HG03469 (cell line): ENCODE results near the gene MCU.
"Not testable (repeated sequence)": the region's sequence is repeated elsewhere in the genome, so short reads cannot be mapped to it uniquely, and the experiment has no call there.

Experiments used
- ATAC-seq: cut with Tn5 transposase; IDR thresholded peaks from one replicate; pipeline ENCODE4 v1.9.1; 2021; ENCODE audit warnings: mild to moderate bottlenecking, moderate library complexity, moderate number of reproducible peaks; ENCODE audit not compliant: unreplicated experiment

The MCU gene

DNA sequence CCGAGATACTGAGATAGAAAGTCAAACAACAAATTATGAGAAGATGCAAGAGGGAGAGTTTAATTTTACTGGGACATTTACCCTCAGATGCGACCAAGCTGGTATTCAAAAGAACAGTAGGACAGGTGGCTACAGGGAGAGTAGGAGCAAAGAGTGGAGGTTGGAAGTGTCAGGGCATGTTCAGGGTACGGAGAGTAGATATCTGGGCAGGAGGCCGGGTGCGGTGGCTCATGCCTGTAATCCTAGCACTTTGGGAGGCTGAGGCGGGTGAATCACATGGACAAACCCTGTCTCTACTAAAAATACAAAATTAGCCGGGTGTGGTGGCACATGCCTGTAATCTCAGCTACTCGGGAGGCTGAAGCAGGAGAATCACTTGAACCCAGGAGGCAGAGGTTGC, 5.5 kb upstream of the MCU start:
- ATAC-seq, result not testable (repeated sequence)

DNA sequence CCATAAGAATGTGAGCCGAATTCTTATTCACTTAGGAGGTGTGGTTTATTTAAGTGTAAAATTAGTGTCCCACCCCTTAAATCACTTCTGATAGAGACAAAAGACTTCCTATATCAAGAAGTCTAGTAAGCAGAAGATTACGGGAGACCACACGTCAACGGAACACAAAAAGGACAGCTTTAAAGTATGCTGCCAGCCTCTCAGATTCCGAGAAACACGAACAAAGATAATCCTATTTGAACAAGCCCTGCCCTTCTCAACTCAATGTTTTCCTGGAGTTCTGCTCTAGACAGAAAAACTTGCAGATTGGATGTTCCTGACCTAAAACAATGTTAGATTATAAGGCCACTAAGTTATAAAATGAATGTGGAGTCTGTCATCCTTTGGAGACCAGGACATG, 4.9 kb upstream of the MCU start:
- no peak for ATAC-seq

DNA sequence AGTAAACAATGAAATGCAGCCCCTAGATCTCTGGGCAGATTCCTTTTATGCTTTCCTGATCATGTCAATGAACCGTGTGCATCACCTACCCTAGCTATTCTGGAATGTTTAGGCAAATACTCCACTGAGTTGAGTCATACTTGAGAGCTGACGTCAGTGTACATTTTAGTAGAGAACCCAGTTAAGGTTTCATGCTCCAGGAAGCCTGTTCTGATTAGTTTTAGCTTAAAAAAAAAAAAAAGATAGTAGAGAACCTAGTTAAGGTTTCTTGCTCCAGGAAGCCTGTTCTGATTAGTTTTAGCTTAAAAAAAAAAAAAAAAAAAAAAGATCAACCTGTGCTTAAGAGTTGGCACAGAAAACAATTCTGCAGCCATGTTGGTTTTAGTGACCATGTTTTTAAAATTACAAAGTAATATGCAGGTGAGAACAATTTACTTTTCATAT, 3.7 kb upstream of the MCU start:
- no peak for ATAC-seq

DNA sequence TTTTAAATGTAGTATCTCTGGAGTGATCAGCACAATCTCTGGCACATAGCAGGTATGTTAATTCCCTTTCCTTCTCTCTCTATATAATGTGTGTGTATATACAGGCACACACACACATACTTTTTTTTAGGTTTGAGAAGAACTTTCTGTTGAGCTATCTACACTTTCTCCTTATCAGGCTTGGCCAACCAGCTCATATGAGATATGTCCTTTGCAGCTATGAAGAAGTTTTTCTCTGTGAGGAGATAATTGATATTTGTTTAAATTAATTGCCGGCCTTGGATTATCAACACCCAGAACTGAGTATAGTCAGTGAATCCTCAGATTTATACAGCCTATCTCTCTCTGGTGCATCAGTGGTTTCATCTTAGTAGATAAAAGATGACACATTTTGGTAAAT, 2.3 kb upstream of the MCU start:
- no peak for ATAC-seq

DNA sequence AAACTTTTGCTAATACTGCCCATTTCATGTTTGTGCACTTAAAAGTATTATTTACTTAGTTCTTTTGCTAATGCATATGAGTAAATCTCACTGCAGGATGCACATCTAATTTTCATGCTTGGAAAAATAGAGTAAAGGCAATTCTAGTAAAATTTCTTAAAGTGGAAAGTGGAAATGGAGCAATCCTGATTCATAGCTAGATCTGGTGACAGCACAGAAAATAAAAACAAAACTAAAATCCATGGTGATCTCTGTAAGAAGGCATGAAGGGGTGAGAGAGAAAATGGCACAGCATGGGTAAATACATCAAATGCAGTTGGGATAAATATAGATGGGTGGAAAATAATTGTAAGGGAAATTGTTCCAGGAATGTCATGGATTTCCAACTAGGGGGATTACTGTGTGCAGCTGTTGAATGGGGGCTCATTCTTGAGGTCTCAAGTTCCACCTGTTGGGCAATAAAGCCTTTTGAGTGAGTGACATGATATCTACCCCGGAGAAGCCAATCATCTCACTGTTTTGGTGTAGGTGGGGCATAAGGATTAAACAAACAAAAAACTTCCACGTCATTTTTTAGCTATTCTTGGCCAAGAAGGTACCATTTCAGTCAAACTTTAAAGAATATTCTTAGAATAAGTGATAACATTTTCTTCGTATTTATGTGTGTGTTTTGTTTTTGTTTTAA, 1.7 kb upstream of the MCU start:
- ATAC-seq, result no peak

DNA sequence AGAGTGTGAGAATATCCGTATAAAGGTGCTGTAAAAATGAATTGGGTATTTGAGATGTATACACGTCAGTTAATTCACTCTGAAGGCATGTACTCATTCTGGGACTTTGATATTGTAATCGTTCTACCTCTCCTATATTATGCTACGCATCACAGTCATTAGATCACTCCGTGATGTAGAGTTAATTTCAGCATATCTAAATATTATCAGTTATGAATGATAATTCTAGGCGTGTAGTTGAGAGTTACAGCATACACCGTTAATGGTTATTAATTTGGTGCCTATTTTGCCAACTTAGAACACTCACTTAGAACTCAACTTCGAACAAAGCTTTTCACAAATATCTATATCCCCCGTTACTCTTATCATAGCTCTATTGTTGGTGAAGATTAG, 477 bp upstream of the MCU start:
- ATAC-seq, result no peak

DNA sequence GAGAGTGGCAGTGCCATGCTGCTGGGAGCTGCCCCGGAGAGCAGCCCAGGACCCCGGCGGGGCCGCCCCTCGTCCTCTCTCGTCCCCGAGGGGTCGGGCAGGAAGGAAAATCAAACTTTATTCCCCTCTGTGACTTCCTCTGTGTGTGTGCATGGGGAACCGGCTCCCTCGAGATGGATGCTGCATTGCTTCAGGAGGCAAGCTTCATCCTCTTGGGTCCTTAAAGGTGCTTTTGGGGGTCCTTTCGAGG, 726 bp downstream of the MCU start:
- no peak for ATAC-seq

DNA sequence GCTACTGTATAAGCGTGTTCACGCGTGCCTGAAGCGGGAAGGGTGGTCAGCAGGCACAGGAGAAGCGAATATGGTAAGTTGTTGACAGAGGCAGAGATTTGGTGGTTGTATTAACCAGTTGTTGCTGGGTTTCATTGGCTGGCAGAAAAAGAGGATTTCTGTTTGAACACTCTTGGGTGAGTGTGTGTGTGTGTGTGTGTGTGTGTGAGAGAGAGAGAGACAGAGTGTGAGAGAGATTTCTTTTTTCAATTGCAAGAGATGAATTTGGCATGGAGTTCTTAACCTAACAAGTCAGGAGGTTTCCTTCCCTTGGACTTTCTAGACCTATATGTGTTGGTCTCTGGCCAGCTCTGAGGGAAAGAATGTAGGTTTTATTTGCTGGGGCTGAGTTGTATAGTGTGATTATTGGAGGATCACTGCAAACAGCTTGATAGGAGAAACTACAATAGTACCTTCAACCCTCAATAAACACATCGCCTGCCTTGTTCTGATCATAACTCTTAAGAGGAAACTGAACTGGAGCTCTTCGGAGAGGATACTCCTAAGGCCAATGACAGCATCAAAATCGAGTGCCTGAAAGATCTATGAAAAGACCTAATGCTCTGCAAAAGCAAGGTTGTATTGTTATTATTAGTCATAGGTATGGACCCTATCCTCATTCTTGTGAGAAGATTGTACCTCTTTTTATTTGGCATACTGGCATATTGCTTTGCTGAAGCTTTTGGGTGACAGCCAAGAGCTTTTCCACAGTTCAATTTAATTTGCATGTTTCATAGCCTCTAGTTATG, 1.2 kb downstream of the MCU start:
- no peak for ATAC-seq

DNA sequence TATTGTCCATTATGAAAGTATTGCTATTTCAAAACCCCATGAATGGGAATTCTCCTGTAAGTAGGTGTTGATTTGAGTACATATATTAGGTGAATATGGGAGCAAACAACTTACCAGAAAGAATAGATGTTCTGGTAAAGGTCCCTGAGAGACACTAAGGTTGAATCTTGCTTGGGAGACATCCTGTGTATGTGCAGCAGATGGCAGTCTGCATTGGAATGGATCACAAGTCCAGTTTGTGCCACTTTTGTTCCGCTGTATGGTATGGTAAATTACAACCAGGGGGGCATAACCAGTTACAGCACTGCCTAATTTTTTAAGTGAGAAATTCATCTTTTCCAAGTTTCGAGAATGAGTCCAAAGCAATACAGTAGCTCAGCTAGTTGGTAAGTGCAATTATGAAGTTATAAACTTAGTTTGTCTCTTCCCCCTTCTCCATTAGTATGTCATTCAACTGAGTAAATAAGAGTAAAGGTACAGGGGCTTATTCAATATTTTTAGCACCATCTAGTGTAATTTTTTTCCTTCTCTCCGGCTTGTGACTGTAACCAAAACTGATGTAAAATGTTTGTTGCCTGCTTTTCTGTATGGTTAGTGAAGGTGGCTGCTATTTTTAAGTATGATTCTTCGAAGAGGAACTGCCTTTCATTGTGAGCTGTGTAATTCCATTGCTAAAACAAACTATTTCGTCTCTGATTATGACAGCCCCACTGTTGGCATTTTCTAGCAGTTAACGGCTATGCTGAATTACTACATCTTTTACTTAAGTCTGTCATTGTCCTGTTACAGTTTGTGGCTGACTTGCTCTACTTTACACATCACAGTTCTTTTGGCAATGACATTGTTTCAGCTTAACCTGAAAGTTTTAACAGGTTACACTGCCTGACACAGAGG, 2.8 kb downstream of the MCU start:
- no peak for ATAC-seq

DNA sequence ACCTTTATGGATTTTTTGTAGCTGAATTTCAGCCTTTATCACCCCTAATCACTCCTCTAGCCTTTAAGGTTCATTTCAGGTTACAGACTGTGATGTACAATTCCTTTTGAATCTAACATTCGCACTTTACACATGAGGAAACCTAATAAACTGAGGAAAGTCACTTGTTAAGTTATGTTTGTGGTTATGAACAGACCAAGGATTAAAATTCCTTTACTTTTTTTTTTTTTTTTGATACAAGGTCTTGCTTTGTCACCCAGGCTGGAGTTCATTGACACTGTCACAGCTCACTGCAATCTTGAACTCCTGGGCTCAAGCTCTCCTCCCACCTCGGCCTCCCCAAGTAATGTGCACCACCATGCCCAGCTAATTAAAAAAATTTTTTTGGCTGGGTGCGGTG, 3.6 kb downstream of the MCU start:
- ATAC-seq, result no peak

DNA sequence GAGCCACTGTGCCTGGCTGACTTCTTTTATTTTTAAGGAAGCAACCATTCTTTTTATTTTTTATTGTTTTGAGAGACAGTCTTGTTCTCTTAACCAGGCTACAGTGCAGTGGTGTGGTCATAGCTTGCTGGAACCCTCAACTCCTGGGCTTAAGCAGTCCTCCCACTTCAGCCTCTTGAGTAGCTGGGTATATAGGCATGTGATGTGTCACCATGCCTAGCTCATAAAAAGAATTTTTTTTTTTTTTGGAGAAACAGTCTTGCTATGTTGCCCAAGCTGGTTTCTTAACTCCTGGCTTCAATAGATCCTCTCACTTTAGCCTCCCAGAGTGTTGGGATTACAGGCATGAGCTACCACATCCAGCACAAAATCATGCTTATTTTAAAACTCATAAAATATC, 5.8 kb downstream of the MCU start:
- ATAC-seq, result no peak

DNA sequence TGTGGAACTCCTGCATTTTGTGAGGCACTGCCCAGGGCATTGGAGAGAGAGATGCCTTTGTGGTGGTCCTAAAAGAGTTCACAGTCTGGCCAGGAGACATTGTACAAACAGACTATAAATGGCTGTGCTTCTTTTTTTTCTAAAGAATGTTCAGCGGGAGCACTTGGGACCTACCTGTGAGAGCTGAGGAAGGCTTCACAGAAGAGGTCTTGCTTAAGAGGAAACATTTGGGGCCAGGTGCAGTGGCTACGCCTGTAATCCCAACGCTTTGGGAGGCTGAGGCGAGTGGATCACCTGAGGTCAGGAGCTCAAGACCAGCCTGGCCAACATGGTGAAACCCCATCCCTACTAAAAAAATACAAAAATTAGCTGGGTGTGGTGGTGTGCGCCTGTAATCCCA, 10.5 kb downstream of the MCU start:
- not testable (repeated sequence) for ATAC-seq

DNA sequence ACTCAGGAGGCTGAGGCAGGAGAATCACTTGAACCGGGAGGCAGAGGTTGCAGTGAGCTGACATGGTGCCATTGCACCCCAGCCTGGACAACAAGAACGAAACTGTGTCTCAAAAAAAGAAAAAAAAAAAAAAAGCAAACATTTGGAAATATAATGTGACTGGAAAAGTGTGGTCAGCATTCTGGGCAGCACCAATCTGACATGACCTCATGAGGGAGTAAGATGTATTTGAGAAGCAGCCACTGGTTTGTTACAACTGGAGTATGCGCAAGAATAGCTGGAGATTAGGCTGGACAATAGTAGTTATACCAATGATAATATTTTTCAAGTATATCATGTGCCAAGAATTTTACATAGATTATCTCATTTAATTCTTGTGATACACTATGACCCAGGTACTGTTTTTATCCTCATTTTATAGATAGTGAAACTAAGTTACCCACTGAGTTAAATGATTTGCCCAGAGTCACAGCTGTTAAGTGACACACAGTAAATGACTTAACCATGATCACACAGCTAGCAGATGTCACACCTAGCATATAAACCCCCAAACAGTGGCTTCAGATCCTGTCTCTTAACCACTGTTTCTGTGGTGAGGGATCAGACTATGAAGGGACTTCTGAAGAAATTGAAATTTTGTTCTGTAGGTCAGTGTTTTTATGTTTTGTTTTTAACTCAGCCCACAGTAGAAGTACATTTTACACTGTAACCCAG, 11.1 kb downstream of the MCU start:
- ATAC-seq, result no peak

DNA sequence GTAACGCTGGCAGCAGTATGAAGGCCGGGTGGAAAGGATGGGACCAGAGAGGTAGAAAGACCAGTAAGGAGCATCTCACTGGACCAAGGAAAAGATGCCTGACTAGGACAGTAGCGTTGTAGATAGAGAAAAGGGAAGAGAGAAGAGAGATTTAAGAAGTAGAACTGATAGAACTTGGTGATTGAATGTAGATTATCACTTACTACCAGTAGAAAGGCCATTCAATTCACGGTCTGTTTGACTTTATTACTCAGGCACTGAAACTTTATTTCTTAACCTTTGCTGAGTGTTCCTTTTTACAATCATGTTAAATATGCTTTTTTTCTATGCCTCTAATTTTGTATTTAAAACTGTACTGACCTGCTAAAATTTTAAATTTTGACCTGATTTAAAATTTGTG, 12.2 kb downstream of the MCU start:
- no peak for ATAC-seq

DNA sequence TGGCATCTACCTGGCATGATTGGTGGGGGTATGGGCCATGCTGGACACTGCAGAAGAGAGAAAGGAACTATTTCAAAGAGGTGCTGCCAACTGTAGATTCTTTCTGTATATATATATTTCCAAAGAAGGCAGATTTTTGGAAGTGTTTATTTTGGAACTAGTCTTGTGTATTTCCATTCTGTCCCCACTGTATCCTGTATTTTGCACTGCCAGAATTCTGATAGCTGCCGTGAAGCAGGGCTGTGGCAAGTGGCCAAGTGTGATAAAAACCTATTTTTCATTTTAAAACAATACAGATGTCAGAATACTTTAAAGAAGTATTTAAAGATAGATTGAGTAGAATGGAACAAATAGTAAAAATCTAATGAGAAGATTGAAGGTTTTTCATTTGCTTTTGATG, 17.1 kb downstream of the MCU start:
- no peak for ATAC-seq

DNA sequence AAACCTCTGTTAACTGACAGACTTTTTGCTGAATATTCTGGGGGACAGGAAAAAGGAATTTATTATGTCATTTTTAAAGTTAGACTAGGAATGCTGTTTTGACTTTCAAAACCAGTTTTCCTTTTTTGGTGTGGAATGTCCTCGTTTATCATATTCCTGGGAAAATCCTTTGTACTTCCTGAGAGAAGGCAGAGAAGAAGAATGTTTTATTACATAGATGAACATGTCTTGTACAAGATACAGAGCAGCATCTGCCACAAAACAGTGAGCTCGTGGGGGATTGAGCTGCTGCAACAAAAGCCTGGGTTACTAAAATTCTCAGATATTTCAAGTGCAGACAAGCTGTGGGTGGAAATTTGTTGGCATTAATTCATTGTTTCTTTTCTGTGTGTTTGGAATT, 20.2 kb downstream of the MCU start:
- ATAC-seq, result no peak

DNA sequence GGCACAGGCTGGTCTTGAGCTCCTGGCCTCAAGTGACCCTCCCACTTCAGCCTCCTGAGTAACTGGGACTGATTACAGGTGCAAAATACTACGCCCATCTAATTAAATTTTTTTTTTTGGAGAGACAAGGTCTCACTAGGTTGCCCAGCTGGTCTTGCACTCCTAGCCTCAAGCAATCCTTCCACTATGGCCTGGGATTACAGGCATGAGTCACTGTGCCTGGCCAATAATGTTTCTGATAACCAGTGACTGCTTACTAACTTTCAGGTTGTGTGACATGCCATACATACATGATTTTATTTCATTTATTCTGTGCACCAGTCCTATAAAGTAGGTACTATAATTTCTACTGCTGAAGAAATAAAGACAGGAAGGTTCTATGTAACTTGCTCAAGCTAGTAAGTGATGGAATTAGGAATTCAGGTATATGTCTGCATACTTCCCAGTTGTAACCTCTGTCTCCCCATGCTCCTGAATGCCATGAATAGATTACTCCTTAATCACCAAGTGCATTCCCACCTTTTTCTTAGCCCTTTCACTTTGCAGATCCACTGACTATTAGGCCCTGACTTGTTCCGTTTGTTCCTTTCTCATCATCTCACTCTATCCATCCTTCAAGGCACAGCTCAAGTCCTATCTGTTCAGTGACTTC, 28.1 kb downstream of the MCU start:
- ATAC-seq, result no peak

DNA sequence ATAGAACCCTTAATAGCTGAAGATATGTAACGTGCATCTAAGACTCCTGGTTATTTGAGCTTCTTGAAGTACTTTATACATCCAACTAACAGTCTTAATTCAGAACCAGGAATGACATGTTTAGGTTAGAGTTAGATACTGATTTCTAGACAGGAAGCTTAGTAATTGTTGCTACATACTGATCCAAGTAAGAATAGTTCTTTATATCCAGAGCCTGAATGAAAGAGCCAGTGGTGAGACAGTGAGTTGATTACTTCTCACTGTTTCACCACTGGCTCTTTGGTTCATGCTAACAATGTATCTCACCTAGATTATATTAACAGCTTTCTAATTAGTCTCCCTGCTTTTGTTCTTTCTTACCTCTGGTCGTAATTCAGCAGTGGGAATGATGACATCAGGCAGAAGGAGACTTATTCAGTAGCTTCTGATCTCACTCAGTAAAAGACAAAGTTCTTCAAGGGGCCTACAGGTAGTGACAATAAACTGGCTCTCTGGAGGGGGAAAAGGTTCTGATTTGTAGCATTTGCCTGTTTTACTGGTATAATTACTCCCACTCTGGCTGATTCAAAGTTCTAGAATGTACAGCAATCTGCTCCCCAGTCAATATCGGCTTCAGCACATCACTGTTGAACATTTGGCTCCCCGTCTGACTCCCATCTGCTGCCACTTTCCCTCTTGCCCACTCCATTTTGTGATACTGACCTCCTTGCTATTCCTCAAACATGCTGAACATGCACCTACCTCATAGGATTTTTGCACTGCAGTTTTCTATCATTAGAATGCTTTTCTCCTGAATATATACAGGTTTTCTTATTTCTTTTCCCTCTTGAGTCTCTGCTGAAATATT, 29.1 kb downstream of the MCU start:
- no peak for ATAC-seq

DNA sequence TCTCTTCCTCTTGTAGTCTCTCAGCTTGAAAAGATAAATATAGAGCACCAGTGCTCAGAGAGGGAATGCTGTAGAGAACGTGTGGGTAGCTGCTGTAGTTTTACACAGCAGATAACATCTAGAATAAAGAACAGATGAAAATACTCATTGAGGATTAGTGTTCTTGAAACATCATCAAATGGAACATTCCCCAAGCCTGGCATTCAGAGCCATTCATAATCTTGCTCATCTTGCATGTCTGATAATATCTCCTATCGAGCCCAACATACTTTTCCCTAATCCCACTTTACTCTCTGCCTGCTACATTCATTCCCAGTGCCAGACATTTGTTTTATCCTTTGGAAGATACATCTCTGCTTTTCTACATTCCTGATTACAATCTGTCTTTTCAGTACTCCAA, 35.2 kb downstream of the MCU start:
- ATAC-seq, result no peak

DNA sequence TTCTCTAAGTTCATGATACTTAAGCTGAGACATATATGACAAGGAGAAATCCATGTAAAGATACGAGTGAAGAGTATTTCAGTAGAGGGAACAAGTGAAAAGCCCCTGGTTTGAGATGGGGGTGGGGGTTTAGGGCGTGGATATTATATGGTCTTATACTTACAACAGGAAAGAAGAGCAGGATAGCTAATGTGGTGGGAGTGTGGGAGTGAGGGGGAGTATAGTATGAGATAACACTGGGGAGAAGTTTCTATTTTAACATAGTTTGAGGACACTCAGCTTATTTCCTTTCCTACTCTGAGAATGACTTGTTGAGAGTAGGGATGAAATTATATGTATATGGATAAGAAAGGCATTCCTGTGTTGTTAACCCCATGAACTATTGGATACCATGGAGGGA, 36.5 kb downstream of the MCU start:
- no peak for ATAC-seq
